Esophagus muscularis mucosa (tissue), 3 donors: ENCODE results near the gene UROC1.

Source experiments
- POLR2A ChIP-seq: fragments of 450-650 bp; IDR thresholded peaks from one replicate; pipeline ENCODE4 v1.6.1; 2017; ENCODE audit warnings: antibody characterized with exemption, moderate library complexity, mild to moderate bottlenecking, low read depth
- POLR2AphosphoS5 ChIP-seq, 2 donors: sonication (generic); formaldehyde crosslinking; IDR thresholded peaks; one replicate each; pipeline ENCODE4 v1.6.1; 2017; ENCODE audit warnings: antibody characterized with exemption in 2 of 2
- TF ChIP-seq, protein P1 (sequence below), 3 experiments: fragments of 200-600 bp in 2 of 3; fragments of 450-650 bp in 1 of 3; sonication (generic) in 2 of 3; IDR thresholded peaks; one replicate each; pipeline ENCODE4 v1.5.1; 2017 to 2019; ENCODE audit warnings: antibody characterized with exemption in 3 of 3, mild to moderate bottlenecking in 2 of 3, moderate library complexity in 1 of 3

GRCh38 chr3:126539558-126540250 lies 22.1 kb upstream of the UROC1 start:
- TF ChIP-seq POLR2A (no peak), POLR2AphosphoS5 (IDR thresholded peaks at IDR 0.05) (no peak)
- TF ChIP-seq, protein P1, sequence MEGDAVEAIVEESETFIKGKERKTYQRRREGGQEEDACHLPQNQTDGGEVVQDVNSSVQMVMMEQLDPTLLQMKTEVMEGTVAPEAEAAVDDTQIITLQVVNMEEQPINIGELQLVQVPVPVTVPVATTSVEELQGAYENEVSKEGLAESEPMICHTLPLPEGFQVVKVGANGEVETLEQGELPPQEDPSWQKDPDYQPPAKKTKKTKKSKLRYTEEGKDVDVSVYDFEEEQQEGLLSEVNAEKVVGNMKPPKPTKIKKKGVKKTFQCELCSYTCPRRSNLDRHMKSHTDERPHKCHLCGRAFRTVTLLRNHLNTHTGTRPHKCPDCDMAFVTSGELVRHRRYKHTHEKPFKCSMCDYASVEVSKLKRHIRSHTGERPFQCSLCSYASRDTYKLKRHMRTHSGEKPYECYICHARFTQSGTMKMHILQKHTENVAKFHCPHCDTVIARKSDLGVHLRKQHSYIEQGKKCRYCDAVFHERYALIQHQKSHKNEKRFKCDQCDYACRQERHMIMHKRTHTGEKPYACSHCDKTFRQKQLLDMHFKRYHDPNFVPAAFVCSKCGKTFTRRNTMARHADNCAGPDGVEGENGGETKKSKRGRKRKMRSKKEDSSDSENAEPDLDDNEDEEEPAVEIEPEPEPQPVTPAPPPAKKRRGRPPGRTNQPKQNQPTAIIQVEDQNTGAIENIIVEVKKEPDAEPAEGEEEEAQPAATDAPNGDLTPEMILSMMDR (IDR thresholded peaks at IDR 0.05) = no peak
